Fibroblast of lung (primary cell): Measurements from ENCODE around the gene HYAL2.

ENCODE experiments used
- EZH2 ChIP-seq: IDR thresholded peaks from 2 replicates; pipeline ENCODE4 v1.5.1; 2012; ENCODE audit warnings: low read length, control low read depth, mild to moderate bottlenecking; ENCODE audit errors: missing control alignments
- TF ChIP-seq, protein P1 (sequence below), 2 donors: IDR thresholded peaks in 1 of 2; conservative IDR thresholded peaks in 1 of 2; 1 replicate in 1 of 2; 2 replicates in 1 of 2; pipeline ENCODE4 v1.5.1; 2011 to 2012; ENCODE audit warnings: low read length in 2 of 2, control low read depth in 1 of 2, inconsistent platforms in 1 of 2, low read depth in 1 of 2, mild to moderate bottlenecking in 1 of 2

DNA sequence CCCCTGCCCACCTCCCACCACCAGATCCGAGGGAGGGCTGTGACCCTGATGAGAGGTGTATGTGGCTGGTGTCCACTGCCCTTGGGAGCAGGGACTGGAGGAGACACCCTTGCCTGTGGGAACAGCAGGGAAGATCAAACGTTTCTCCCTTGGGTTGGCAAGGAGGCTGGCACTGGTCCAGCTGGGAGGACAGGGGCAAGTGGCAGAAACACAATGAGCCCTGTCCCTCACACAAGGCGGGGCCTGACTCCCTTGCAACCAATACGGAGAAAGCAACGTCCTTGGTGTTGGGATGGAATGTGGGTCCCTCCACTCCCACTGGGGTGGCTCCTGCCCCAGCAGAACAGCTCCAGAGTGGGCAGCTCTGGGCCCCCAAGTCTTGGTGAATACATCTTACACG lies 5.2 kb downstream of the HYAL2 start:
- TF ChIP-seq, protein P1, sequence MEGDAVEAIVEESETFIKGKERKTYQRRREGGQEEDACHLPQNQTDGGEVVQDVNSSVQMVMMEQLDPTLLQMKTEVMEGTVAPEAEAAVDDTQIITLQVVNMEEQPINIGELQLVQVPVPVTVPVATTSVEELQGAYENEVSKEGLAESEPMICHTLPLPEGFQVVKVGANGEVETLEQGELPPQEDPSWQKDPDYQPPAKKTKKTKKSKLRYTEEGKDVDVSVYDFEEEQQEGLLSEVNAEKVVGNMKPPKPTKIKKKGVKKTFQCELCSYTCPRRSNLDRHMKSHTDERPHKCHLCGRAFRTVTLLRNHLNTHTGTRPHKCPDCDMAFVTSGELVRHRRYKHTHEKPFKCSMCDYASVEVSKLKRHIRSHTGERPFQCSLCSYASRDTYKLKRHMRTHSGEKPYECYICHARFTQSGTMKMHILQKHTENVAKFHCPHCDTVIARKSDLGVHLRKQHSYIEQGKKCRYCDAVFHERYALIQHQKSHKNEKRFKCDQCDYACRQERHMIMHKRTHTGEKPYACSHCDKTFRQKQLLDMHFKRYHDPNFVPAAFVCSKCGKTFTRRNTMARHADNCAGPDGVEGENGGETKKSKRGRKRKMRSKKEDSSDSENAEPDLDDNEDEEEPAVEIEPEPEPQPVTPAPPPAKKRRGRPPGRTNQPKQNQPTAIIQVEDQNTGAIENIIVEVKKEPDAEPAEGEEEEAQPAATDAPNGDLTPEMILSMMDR (conservative IDR thresholded peaks at IDR 0.05 in 1 of 2, IDR thresholded peaks at IDR 0.05 in 1 of 2; ENCODE audit: low read depth in 1 of 2, low read length in 2 of 2) = no peak
- no peak for TF ChIP-seq EZH2
